A673 (cell line): Measurements from ENCODE around the gene ZNHIT3. TPM values are rescaled to one million over a fixed set of nuclear protein-coding genes. Genes with fewer than 3 reads are reported as not detected.

Experiments
- BruUV-seq: library from RNA; stranded (reverse); fragments of 400-500 nt; replicated peaks from 2 replicates; lab custom pipeline; 2021; lab: Mats Ljungman, UMichigan
- CTCF ChIA-PET: fragments of 300-600 bp; sonication (Branson Sonifier 250); formaldehyde crosslinking; loops from one replicate; lab custom pipeline; 2022; ENCODE audit warnings: antibody characterized with exemption; lab: Charles Lee
- POLR2A ChIA-PET: fragments of 300-600 bp; sonication (Branson Sonifier 250); formaldehyde crosslinking; loops from one replicate; lab custom pipeline; 2022; ENCODE audit warnings: antibody characterized with exemption; ENCODE audit not compliant: low non-redundant PET; lab: Charles Lee
- DNase-seq: peaks from one replicate; pipeline ENCODE4 v3.0.0-alpha.2; 2015; ENCODE audit warnings: low spot score
- H3K27ac ChIP-seq: fragments of 200-600 bp; sonication (generic); 2 replicates; pipeline ENCODE4 v1.5.1; 2016; ENCODE audit warnings: mixed run types, low read depth, mild to moderate bottlenecking, mixed read lengths, antibody characterized with exemption, low read length; ENCODE audit not compliant: poor library complexity, severe bottlenecking
- H3K27me3 ChIP-seq: fragments of 200-600 bp; sonication (generic); replicated peaks from 2 replicates; pipeline ENCODE4 v1.6.1; 2017; ENCODE audit warnings: mixed run types, low read depth, mild to moderate bottlenecking, mixed read lengths, antibody characterized with exemption, low read length; ENCODE audit not compliant: insufficient read depth, poor library complexity
- H3K36me3 ChIP-seq: fragments of 200-600 bp; sonication (generic); 2 replicates; pipeline ENCODE4 v1.6.1; 2016; ENCODE audit warnings: mixed run types, mild to moderate bottlenecking, mixed read lengths, antibody characterized with exemption, low read length; ENCODE audit not compliant: insufficient read depth, poor library complexity, severe bottlenecking
- H3K4me1 ChIP-seq: fragments of 200-600 bp; sonication (generic); 2 replicates; pipeline ENCODE4 v1.6.1; 2017; ENCODE audit warnings: mixed run types, mild to moderate bottlenecking, mixed read lengths, antibody characterized with exemption, low read length; ENCODE audit not compliant: insufficient read depth, poor library complexity, severe bottlenecking
- H3K4me3 ChIP-seq: fragments of 200-600 bp; sonication (generic); 2 replicates; pipeline ENCODE4 v1.5.1; 2016; ENCODE audit warnings: low read depth, mixed run types, mild to moderate bottlenecking, mixed read lengths, low read length; ENCODE audit not compliant: poor library complexity, severe bottlenecking
- H3K9me3 ChIP-seq: fragments of 200-600 bp; sonication (generic); 2 replicates; pipeline ENCODE4 v1.6.1; 2016; ENCODE audit warnings: mixed run types, low read depth, mild to moderate bottlenecking, mixed read lengths, antibody characterized with exemption, low read length; ENCODE audit not compliant: poor library complexity, severe bottlenecking
- EZH2 ChIP-seq: fragments of 200-600 bp; sonication (generic); IDR thresholded peaks from 2 replicates; pipeline ENCODE4 v1.6.1; 2017; ENCODE audit warnings: borderline replicate concordance, low read depth, mild to moderate bottlenecking, mixed read lengths, antibody characterized with exemption, low read length; ENCODE audit not compliant: poor library complexity, severe bottlenecking
- intact Hi-C: fragments of 100-400 bp; cut with micrococcal nuclease; formaldehyde crosslinking; loops from one replicate; pipeline ENCODE4 v1.10.0; 2022; ENCODE audit not compliant: unreplicated experiment
- total RNA-seq: library from RNA; stranded (reverse); gene quantifications from 2 replicates; pipeline ENCODE4 v1.2.3, GENCODE V29; 2021
- TF ChIP-seq, protein P1 (sequence below): fragments of 300-800, 200-600 bp; sonication (generic); conservative IDR thresholded peaks from 2 replicates; pipeline ENCODE4 v1.5.1; 2017; ENCODE audit warnings: low read depth, mild to moderate bottlenecking, antibody characterized with exemption, low read length, moderate library complexity, mixed read lengths

Gene ZNHIT3
- total RNA-seq, 1 experiment from 2014 or later, result 35.2 TPM

DNA sequence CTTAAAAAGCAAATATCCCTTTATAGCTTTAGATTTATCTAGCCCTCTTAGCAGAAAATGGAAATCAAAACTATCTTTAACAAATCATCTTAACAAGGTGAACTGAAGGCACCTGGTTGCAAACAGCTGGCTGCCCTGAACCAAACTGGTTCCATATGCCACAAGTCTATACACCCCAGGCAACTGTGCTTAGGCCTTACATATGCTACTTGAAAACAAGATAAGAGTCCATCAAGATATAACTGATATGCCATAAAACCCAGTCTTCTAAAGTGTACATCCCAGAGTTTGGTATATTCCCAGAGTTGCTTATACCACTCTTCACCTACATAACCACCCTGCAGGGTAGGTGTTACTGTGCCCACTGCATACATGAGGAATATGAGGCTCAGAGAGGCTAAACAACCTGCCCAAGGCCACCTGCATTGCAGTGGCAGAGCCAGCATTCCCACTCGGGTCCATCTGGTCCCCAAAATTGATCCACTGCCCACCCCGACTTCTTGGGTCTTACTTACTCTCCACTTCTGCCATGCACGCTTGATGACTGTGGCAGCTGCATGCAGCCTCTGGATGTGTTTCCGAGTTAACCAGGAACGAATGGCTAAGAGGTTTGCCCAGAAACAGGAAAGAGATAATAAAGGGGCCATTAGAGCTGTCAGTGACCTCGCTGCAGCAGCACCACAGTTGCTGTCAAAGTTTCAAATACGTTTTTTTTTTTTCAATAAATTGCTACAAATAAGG is 12.2 kb downstream of the ZNHIT3 start:
- intact Hi-C loops, result no loop called here
- peaks cover 7% of the 10 kb centered on the region for H3K36me3 ChIP-seq
- no peaks in the 10 kb centered on the region for H3K4me1 ChIP-seq
- no peak for TF ChIP-seq EZH2
- TF ChIP-seq, protein P1, sequence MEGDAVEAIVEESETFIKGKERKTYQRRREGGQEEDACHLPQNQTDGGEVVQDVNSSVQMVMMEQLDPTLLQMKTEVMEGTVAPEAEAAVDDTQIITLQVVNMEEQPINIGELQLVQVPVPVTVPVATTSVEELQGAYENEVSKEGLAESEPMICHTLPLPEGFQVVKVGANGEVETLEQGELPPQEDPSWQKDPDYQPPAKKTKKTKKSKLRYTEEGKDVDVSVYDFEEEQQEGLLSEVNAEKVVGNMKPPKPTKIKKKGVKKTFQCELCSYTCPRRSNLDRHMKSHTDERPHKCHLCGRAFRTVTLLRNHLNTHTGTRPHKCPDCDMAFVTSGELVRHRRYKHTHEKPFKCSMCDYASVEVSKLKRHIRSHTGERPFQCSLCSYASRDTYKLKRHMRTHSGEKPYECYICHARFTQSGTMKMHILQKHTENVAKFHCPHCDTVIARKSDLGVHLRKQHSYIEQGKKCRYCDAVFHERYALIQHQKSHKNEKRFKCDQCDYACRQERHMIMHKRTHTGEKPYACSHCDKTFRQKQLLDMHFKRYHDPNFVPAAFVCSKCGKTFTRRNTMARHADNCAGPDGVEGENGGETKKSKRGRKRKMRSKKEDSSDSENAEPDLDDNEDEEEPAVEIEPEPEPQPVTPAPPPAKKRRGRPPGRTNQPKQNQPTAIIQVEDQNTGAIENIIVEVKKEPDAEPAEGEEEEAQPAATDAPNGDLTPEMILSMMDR, result no peak
- ChIA-PET CTCF (no interaction called here), POLR2A (no interaction called here)
- no peak overlapping the region for H3K4me3 ChIP-seq
- H3K27ac ChIP-seq, result no peak overlapping the region
- H3K27me3 ChIP-seq, result no peaks in the 10 kb centered on the region
- BruUV-seq, result no TSS peak
- H3K9me3 ChIP-seq, result no peaks in the 10 kb centered on the region
- DNase-seq, result no peak

DNA sequence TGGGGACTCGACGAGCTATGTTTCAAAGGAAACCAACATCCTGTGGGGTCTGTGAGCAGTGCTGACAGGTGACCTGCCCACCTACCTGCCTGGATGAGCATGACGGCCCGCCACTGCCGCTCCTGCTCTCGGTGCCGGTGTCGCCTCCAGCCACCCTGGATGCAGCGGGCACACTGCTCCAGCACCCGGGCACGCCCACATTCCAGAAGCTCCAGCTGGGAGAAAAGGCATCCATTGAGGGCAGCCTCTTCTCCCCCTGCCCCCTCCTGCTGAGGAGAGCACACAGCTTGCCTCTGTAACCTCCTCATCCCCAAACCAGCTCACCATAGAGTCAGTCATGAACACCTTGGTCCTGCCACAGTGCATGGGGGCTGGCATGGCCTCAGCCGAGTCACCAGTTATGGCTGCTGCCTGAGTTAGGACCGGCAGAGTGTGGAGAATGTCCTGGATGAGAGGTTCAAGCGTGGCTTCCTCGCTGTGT is 14.3 kb downstream of the ZNHIT3 start:
- Histone ChIP-seq H3K27ac (no peak overlapping the region), H3K9me3 (no peaks in the 10 kb centered on the region), H3K36me3 (no peaks in the 10 kb centered on the region), H3K27me3 (no peaks in the 10 kb centered on the region), H3K4me1 (no peaks in the 10 kb centered on the region), H3K4me3 (no peak overlapping the region)
- no peak for TF ChIP-seq EZH2
- TF ChIP-seq, protein P1, result no peak
- ChIA-PET CTCF (no interaction called here), POLR2A (no interaction called here)
- intact Hi-C loops, result no loop called here
- BruUV-seq, result no TSS peak
- no peak for DNase-seq

DNA sequence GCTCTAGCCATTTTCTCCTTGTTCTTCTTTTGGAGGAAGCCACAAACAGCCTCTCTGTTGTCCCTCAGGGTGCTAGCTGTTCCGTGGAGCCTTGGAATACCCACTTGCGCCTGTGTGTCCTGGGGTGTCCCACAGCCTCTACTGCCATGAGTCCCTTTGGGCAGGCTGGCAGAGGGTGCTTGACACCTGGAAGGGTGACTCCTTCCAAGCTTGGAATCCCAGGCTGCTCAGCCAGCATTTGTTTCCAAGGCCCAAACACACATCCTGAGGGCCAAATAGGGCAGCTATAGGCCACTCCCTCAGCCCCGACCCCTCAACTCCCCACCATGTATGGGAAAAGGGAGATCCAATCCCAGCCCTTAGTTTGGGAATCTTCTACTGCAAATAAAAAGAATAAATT is 14.9 kb downstream of the ZNHIT3 start:
- intact Hi-C loops, result no loop called here
- H3K27ac ChIP-seq, result no peak overlapping the region
- ChIA-PET POLR2A (no interaction called here), CTCF (no interaction called here)
- no TSS peak for BruUV-seq
- H3K4me3 ChIP-seq, result no peak overlapping the region
- no peaks in the 10 kb centered on the region for H3K36me3 ChIP-seq
- H3K27me3 ChIP-seq, result no peaks in the 10 kb centered on the region
- DNase-seq, result no peak
- TF ChIP-seq, protein P1, result no peak
- TF ChIP-seq EZH2, result no peak
- no peaks in the 10 kb centered on the region for H3K4me1 ChIP-seq
- no peaks in the 10 kb centered on the region for H3K9me3 ChIP-seq
